GM12873 (cell line): ENCODE results near the gene KAZALD1.

Experiments
- CTCF ChIP-seq: IDR thresholded peaks from 2 replicates; pipeline ENCODE4 v1.5.1; 2012; ENCODE audit warnings: low read depth, mild to moderate bottlenecking, moderate library complexity, low read length, control low read depth; ENCODE audit not compliant: insufficient read depth; ENCODE audit errors: missing control alignments

The KAZALD1 gene

GRCh38 chr10:101046332-101047238 is 15.2 kb upstream of the KAZALD1 start:
- no peak for TF ChIP-seq CTCF

DNA sequence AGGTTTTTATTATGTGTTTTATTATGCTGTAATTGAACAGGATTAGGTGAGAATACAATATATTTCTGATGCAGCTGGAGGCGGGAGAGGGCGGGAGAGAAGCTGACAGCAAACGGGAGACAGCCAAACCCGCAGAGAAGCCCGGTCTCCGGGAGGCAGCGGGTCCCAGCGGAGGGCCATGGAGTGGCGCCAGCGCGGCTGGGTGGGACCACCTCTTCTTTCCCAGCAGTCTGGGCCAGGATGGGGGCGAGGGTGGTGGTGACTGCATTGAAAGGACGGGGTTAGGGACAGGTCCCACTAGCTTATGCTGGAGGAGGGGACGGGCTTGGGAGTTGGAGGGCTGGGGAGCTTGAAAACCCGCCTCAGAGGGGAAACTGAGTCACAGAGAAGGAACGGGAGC is 14.5 kb upstream of the KAZALD1 start:
- TF ChIP-seq CTCF, result no peak

DNA sequence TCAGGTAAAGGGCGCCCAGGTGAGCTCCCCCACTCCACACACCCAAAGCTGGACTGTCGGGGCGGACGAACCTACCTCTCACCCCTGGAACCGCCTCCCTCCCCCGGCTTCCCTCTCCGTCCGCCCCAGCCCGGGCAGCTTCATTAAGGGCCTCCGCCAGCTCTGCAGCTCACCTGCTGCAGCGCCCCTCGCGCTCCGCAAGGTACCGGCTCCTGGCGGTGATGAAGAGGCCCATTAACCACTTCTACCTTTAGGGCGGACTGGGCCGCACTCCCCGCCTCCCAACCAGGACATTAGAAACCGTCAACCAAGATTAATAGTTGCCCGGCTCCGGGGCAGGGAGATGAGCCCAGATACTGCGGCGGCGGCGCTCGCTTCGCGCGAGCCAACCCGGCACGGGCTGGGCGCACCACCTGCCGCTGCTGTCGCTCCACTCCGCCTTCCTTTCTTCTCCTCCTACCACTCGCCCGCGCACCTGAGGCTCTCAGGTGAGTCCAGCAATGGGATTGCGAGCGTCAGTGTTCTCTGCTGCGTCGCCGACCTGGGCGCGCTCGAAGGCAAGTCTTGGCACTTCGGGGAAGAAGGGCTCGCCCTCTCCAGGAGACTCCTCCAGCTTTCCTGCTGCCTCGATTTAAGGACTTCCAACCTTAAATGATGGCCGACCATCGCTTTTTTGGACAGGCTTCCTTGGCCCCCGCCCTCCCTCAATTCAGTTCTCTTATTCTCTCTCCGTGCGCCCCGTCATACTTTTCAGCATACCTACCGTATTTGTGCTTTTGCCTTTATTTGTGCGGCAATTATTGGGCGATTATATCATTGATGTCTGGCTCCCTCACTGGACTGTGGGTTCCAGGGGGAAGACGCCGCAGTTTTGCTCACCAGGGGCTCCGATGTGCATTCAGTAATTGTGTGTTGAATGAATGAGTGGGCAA is 13.6 kb upstream of the KAZALD1 start:
- TF ChIP-seq CTCF, result no peak

DNA sequence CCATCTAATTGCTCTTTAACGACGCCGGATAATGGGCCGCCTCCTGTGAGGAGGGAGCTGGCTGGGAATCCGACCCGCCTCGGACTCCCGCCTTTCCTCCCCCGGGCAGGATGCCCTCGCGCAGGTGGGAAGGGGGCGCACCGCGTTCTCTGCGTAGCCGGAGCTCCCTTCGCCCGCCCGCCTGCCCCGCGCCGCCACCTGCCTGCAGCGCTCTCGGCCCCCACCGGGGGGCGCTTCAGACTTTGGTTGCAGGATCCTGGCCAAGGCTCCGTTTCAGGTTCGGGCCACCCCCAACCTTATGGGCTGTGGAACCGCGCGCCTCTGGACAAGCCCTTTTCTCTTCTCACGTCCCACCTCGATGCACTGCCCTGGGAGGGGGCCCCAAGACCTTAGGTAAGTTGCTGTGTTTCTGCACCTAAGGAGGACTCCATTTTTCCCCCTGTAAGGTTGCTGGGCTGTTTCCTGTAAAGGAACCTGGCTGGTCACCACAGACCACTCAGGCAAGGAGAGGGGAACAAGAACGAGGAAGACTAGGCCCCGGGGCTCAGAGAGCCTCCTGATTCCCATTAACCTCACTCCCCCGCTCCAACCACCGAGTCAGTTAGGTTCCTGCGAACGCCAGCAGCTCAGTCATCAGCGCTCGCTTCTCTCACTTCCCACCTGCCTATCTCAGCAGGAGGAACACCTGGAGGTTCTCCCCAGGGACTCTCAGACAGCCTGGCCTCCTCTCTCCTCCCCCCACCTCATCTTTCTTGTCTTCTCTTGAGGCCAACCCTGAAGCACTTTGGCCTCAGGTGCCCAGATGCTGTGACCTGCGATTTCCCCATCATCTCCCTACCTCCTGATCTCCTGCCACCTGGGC is 11.3 kb upstream of the KAZALD1 start:
- TF ChIP-seq CTCF, result peak; percentile 85

DNA sequence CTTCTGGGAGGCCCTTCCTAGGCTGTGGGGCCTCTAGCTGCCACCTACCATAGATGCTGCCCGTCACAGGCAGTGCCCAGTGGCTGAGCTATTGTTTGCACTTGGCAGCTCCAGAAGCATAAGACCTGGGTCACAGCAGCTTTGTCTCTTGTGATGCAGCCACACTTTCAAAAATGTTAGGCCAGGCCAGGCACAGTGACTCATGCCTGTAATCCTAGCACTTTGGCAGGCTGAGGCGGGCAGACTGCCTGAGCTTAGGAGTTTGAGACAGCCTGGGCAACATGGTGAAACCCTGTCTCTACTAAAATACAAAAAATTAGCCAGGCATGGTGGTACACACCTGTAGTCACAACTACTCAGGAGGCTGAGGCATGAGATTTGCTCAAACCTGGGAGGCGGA is 9.5 kb upstream of the KAZALD1 start:
- TF ChIP-seq CTCF, result no peak

DNA sequence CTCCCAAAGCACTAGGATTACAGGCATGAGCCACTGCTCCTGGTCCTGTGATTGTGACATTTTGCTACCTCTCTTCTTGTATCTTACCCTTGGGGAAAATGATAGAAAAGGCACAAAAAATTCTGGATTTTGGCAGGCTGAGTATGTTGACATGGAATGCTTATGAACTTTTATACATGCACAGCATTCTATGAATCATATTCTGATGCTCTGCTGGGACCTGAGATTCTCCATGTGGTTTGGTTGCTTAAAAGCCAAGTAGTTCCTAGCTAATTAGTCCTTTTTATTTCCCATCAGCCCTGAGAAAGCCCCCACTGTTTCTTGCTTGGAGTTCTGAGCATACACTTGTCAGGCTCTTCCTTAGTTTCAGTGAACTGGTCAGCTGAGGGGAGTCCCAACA is 8.3 kb upstream of the KAZALD1 start:
- no peak for TF ChIP-seq CTCF
